ENCODE results near the gene TMEM207. TPM values are rescaled to one million over a fixed set of nuclear protein-coding genes. Genes with fewer than 3 reads are reported as not detected.
A peak's percentile ranks its signal among the peaks of the same experiment; 100 is the strongest.

Gene TMEM207
- total RNA-seq, 2 experiments from 2014 or later: not detected

GRCh38 chr3:190442240-190442639 lies 7.5 kb downstream of the TMEM207 start:
- Mint-ChIP-seq H3K27me3 (no peaks in the 10 kb centered on the region), H3K4me3 (no peak overlapping the region), H3K36me3 (no peaks in the 10 kb centered on the region), H3K27ac (no peak overlapping the region), H3K9me3 (no peaks in the 10 kb centered on the region), H3K4me1 (ENCODE audit: low read depth) (peaks cover 12% of the 10 kb centered on the region)
- POLR2A ChIA-PET: no interaction called here
- intact Hi-C loops (cut with micrococcal nuclease): no loop called here
- CTCF ChIA-PET: no interaction called here
- DNase-seq: no peak

GRCh38 chr3:190436331-190436730 lies 13.4 kb downstream of the TMEM207 start:
- ChIA-PET POLR2A (no interaction called here), CTCF (no interaction called here)
- no peaks in the 10 kb centered on the region for H3K4me1 Mint-ChIP-seq (ENCODE audit: low read depth)
- no peak overlapping the region for H3K27ac Mint-ChIP-seq
- H3K9me3 Mint-ChIP-seq: no peaks in the 10 kb centered on the region
- intact Hi-C loops (cut with micrococcal nuclease): no loop called here
- H3K4me3 Mint-ChIP-seq: no peak overlapping the region
- peaks cover 11% of the 10 kb centered on the region for H3K27me3 Mint-ChIP-seq
- no peaks in the 10 kb centered on the region for H3K36me3 Mint-ChIP-seq
- DNase-seq: no peak

GRCh38 chr3:190435618-190436017 lies 14.1 kb downstream of the TMEM207 start:
- H3K36me3 Mint-ChIP-seq: no peaks in the 10 kb centered on the region
- H3K27me3 Mint-ChIP-seq: peaks cover 11% of the 10 kb centered on the region
- H3K9me3 Mint-ChIP-seq: no peaks in the 10 kb centered on the region
- DNase-seq: no peak
- no peak overlapping the region for H3K4me3 Mint-ChIP-seq
- H3K27ac Mint-ChIP-seq: no peak overlapping the region
- CTCF ChIA-PET: no interaction called here
- POLR2A ChIA-PET: no interaction called here
- H3K4me1 Mint-ChIP-seq (ENCODE audit: low read depth): no peaks in the 10 kb centered on the region
- intact Hi-C loops (cut with micrococcal nuclease): no loop called here

GRCh38 chr3:190433626-190434025 lies 16.1 kb downstream of the TMEM207 start:
- no peak overlapping the region for H3K27ac Mint-ChIP-seq
- POLR2A ChIA-PET: no interaction called here
- CTCF ChIA-PET: no interaction called here
- no peak for DNase-seq
- H3K4me1 Mint-ChIP-seq (ENCODE audit: low read depth): no peaks in the 10 kb centered on the region
- no peaks in the 10 kb centered on the region for H3K9me3 Mint-ChIP-seq
- intact Hi-C loops (cut with micrococcal nuclease): no loop called here
- H3K36me3 Mint-ChIP-seq: no peaks in the 10 kb centered on the region
- peaks cover 11% of the 10 kb centered on the region for H3K27me3 Mint-ChIP-seq
- H3K4me3 Mint-ChIP-seq: no peak overlapping the region

- Mint-ChIP-seq H3K27me3 (peaks cover 11% of the 10 kb centered on the region), H3K9me3 (no peaks in the 10 kb centered on the region), H3K4me1 (ENCODE audit: low read depth) (no peaks in the 10 kb centered on the region), H3K27ac (no peak overlapping the region), H3K4me3 (no peak overlapping the region), H3K36me3 (no peaks in the 10 kb centered on the region)
- ChIA-PET CTCF (no interaction called here), POLR2A (no interaction called here)
- no peak for DNase-seq
- intact Hi-C loops (cut with micrococcal nuclease): no loop called here
Observed at GRCh38 chr3:190432216-190432615, 17.5 kb downstream of the TMEM207 start.

- Mint-ChIP-seq H3K36me3 (no peaks in the 10 kb centered on the region), H3K9me3 (no peaks in the 10 kb centered on the region), H3K4me1 (ENCODE audit: low read depth) (no peaks in the 10 kb centered on the region), H3K4me3 (no peak overlapping the region), H3K27me3 (peaks cover 4% of the 10 kb centered on the region), H3K27ac (no peak overlapping the region)
- DNase-seq: no peak
- ChIA-PET CTCF (interaction anchor here (0.8 kb wide), 1 partner anchor 266 kb away, joined by 3 read pairs; no protein-coding TSS in a partner anchor), POLR2A (no interaction called here)
- intact Hi-C loops (cut with micrococcal nuclease): no loop called here
Observed at GRCh38 chr3:190430906-190431305, 18.8 kb downstream of the TMEM207 start.

GRCh38 chr3:190429681-190430080 lies 20.0 kb downstream of the TMEM207 start:
- H3K27ac Mint-ChIP-seq: no peak overlapping the region
- ChIA-PET CTCF (no interaction called here), POLR2A (no interaction called here)
- H3K27me3 Mint-ChIP-seq: no peaks in the 10 kb centered on the region
- peaks cover 4% of the 10 kb centered on the region for H3K4me1 Mint-ChIP-seq (ENCODE audit: low read depth)
- no peak for DNase-seq
- H3K9me3 Mint-ChIP-seq: no peaks in the 10 kb centered on the region
- no peak overlapping the region for H3K4me3 Mint-ChIP-seq
- intact Hi-C loops (cut with micrococcal nuclease): no loop called here
- H3K36me3 Mint-ChIP-seq: no peaks in the 10 kb centered on the region

GRCh38 chr3:190426806-190427507 lies 22.7 kb downstream of the TMEM207 start:
- Mint-ChIP-seq H3K36me3 (no peaks in the 10 kb centered on the region), H3K4me1 (ENCODE audit: low read depth) (peaks cover 8% of the 10 kb centered on the region), H3K4me3 (no peak overlapping the region), H3K27me3 (no peaks in the 10 kb centered on the region), H3K27ac (no peak overlapping the region), H3K9me3 (no peaks in the 10 kb centered on the region)
- ChIA-PET CTCF (interaction anchor here (0.6 to 3.3 kb wide), 4 partner anchors 436 to 466 kb away, joined by 3 to 19 read pairs (median 3); no protein-coding TSS in a partner anchor), POLR2A (no interaction called here)
- DNase-seq: no peak
- intact Hi-C loops (cut with micrococcal nuclease): no loop called here

GRCh38 chr3:190425833-190426232 lies 23.9 kb downstream of the TMEM207 start:
- no peaks in the 10 kb centered on the region for H3K9me3 Mint-ChIP-seq
- H3K4me1 Mint-ChIP-seq (ENCODE audit: low read depth): peaks cover 8% of the 10 kb centered on the region
- intact Hi-C loops (cut with micrococcal nuclease): loop anchor here (2.0 kb wide), 1 partner anchor 459 kb away; no protein-coding TSS in a partner anchor
- CTCF ChIA-PET: interaction anchor here (0.6 to 3.6 kb wide), 13 partner anchors 11 to 465 kb away, joined by 3 to 27 read pairs (median 3); partner anchors contain the start of gene IL1RAP
- no peak overlapping the region for H3K27ac Mint-ChIP-seq
- no peak for DNase-seq
- no peak overlapping the region for H3K4me3 Mint-ChIP-seq
- no peaks in the 10 kb centered on the region for H3K36me3 Mint-ChIP-seq
- POLR2A ChIA-PET: no interaction called here
- no peaks in the 10 kb centered on the region for H3K27me3 Mint-ChIP-seq

- H3K9me3 Mint-ChIP-seq: no peaks in the 10 kb centered on the region
- H3K4me1 Mint-ChIP-seq (ENCODE audit: low read depth): peaks cover 8% of the 10 kb centered on the region
- ChIA-PET CTCF (interaction anchor here (0.6 to 3.6 kb wide), 17 partner anchors 10 to 464 kb away, joined by 3 to 27 read pairs (median 4); partner anchors contain the start of genes CLDN1 and IL1RAP), POLR2A (interaction anchor here (0.6 kb wide), 1 partner anchor 272 kb away, joined by 5 read pairs; no protein-coding TSS in a partner anchor)
- no peaks in the 10 kb centered on the region for H3K36me3 Mint-ChIP-seq
- intact Hi-C loops (cut with micrococcal nuclease): loop anchor here (1.0 to 5.0 kb wide), 3 partner anchors 199 to 458 kb away; no protein-coding TSS in a partner anchor
- no peak overlapping the region for H3K27ac Mint-ChIP-seq
- peak overlapping the region; percentile 24 for H3K4me3 Mint-ChIP-seq
- peak; percentile 66 for DNase-seq
- no peaks in the 10 kb centered on the region for H3K27me3 Mint-ChIP-seq
Observed at GRCh38 chr3:190424478-190425439, 24.9 kb downstream of the TMEM207 start.

- Mint-ChIP-seq H3K36me3 (no peaks in the 10 kb centered on the region), H3K27me3 (no peaks in the 10 kb centered on the region), H3K9me3 (no peaks in the 10 kb centered on the region), H3K4me3 (no peak overlapping the region), H3K4me1 (ENCODE audit: low read depth) (peaks cover 8% of the 10 kb centered on the region), H3K27ac (no peak overlapping the region)
- ChIA-PET CTCF (interaction anchor here (0.7 to 3.6 kb wide), 11 partner anchors 11 to 463 kb away, joined by 3 to 27 read pairs (median 4); partner anchors contain the start of gene CLDN1), POLR2A (no interaction called here)
- DNase-seq: no peak
- intact Hi-C loops (cut with micrococcal nuclease): loop anchor here (1.0 to 5.0 kb wide), 3 partner anchors 199 to 457 kb away; no protein-coding TSS in a partner anchor
Observed at GRCh38 chr3:190424108-190424477, 25.6 kb downstream of the TMEM207 start.

GRCh38 chr3:190414297-190414696 lies 35.4 kb downstream of the TMEM207 start:
- Mint-ChIP-seq H3K27me3 (no peaks in the 10 kb centered on the region), H3K4me3 (no peak overlapping the region), H3K27ac (no peak overlapping the region), H3K4me1 (ENCODE audit: low read depth) (no peaks in the 10 kb centered on the region), H3K9me3 (peaks cover 8% of the 10 kb centered on the region), H3K36me3 (no peaks in the 10 kb centered on the region)
- CTCF ChIA-PET: interaction anchor here (1.1 kb wide), 1 partner anchor 11 kb away, joined by 6 read pairs; no protein-coding TSS in a partner anchor
- POLR2A ChIA-PET: no interaction called here
- intact Hi-C loops (cut with micrococcal nuclease): no loop called here
- no peak for DNase-seq
